Esophagus (tissue), 2 donors: ENCODE measurements around the gene PROX1. TPM values are rescaled to one million over a fixed set of nuclear protein-coding genes. Genes with fewer than 3 reads are reported as not detected.
"Not testable (repeated sequence)": the region's sequence is repeated elsewhere in the genome, so short reads cannot be mapped to it uniquely, and the experiment has no call there.

Experiments
- H3K27ac ChIP-seq, 2 donors: one replicate each; pipeline ENCODE4 v1.5.1; 2013; ENCODE audit warnings: low read depth in 2 of 2, mild to moderate bottlenecking in 2 of 2, inconsistent platforms in 1 of 2, low read length in 1 of 2, moderate library complexity in 1 of 2
- H3K27me3 ChIP-seq, 2 donors: one replicate each; pipeline ENCODE4 v1.6.1; 2013; ENCODE audit warnings: low read length in 2 of 2, control low read depth in 1 of 2, mild to moderate bottlenecking in 1 of 2; ENCODE audit not compliant: insufficient read depth in 2 of 2, control insufficient read depth in 1 of 2
- H3K36me3 ChIP-seq, 2 donors: one replicate each; pipeline ENCODE4 v1.6.1; 2013; ENCODE audit warnings: low read length in 1 of 2; ENCODE audit not compliant: control insufficient read depth in 2 of 2, insufficient read depth in 2 of 2
- H3K4me1 ChIP-seq, 2 donors: one replicate each; pipeline ENCODE4 v1.6.1; 2013; ENCODE audit warnings: low read length in 1 of 2; ENCODE audit not compliant: control insufficient read depth in 2 of 2, insufficient read depth in 2 of 2
- H3K4me3 ChIP-seq, 2 donors: one replicate each; pipeline ENCODE4 v1.5.1; 2013; ENCODE audit warnings: low read length in 2 of 2, mild to moderate bottlenecking in 2 of 2, low read depth in 1 of 2, moderate library complexity in 1 of 2
- H3K9me3 ChIP-seq, 2 donors: one replicate each; pipeline ENCODE4 v1.6.1; 2013; ENCODE audit warnings: mild to moderate bottlenecking in 2 of 2, low read depth in 1 of 2, low read length in 1 of 2, moderate library complexity in 1 of 2; ENCODE audit not compliant: control insufficient read depth in 2 of 2, insufficient read depth in 1 of 2
- WGBS, 2 donors: extraction: QIAGEN DNeasy Blood & Tissue Kit; methylation state at CpG; one replicate each; pipeline ENCODE4 v1.1.7; 2013; 5-methylcytosine and 5-hydroxymethylcytosine counted together
- polyA plus RNA-seq, 2 donors: library from polyadenylated mRNA; stranded (reverse); fragments of 200-250 nt; gene quantifications; one replicate each; pipeline ENCODE4 v1.2.3, GENCODE V29; 2013
- donor health status: healthy with polysubstance abuse.
- donor health status: Bipolar disorder and iron deficiency.

The PROX1 gene
- polyA plus RNA-seq, 2 donors, result 0.18 to 0.26 TPM

DNA sequence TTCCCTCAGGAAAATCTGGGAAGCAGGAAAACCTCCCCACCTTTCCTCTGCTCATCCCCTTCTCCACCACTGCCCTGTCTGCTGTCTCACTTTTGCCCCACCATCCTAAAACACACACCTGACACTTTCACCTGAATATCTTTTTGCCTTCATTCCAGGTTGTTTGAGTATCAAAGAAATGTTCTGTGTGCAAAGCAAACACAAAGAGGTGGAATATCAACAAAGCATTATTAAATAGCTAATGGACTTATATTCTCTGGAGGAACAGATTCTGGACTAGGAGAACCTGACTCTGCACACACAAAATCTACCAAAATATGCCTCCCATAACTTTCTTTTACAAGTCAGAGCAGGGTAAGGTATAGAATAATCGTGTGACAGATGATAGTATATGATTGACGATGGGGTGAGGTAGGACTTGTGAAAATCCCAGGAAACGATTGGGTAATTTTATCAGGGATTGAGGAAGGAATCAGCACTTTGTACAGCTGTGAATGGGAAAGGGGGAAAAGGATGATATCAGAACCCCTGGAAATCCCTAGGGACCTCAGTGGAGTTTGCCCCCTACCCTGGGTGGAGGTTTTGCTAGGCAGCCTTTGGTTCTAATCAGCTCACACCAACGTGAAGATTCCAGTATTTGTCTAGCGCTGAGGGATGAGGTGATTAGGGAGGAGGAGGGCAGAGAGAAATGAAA lies 87.7 kb downstream of the PROX1 start:
- Histone ChIP-seq H3K4me1 (no peaks in the 10 kb centered on the region), H3K4me3 (no peak overlapping the region), H3K27me3 (peaks cover 0 to 3% of the 10 kb centered on the region in 2 donors), H3K27ac (no peak overlapping the region), H3K36me3 (no peaks in the 10 kb centered on the region), H3K9me3 (no peaks in the 10 kb centered on the region)
- WGBS, 2 donors, result 43 to 49% methylated on average over 5 of the region's 5 CpGs

DNA sequence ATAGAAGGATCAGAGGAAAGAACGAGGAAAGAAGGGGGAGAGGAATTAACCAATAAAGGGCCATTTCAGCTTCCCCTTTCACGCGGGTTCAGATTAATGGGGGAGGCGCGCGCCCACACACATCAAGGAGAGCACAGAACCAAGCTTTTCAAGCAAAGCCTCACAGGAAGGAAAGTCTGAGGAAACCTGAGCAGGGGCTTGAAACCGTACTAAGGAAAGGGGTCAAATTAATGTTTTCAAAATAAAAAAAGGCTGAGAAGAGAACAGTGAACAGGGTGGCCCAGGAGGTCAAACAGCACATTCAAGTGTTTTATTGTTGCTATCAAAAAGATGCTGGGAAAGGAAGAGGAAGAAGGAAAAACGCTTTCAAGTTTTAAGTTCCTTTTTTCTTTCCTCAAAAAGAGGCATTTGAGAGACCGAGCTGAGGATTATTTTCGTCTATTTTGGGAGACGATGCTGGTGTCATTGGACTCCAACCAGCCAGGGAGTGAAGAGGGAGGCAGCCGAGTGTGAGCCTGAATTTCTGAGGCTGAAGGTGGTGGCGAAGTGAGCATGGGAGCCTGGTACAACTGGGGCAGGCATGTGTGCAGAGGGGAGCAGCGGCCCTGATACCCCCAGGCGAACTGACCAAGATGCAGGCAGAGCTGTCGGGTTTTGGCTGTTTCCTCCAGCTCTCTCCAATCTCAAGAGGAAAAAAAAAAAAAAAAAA lies 88.4 kb downstream of the PROX1 start:
- Histone ChIP-seq H3K4me1 (no peaks in the 10 kb centered on the region), H3K27ac (no peak overlapping the region), H3K27me3 (peaks cover 0 to 3% of the 10 kb centered on the region in 2 donors), H3K4me3 (no peak overlapping the region), H3K36me3 (no peaks in the 10 kb centered on the region), H3K9me3 (no peaks in the 10 kb centered on the region)
- 54 to 59% methylated on average over 16 of the region's 16 CpGs for WGBS, 2 donors

DNA sequence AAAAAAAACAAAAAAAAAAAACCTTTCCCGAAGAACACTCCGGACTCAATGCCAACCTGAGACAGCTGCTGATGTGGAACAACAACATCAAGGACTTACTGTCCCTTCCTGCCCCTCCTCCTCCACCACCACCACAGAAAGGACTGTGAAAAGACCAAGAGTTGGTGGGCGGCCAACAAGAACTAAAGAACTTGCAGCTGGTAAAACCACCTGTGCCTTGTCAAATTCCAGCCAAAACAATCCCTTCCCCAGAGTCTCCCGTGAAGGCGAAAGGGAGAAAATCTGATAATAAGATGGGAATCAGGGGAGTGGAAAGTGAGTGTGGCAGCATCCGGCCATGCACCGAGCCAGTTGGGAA lies 88.9 kb downstream of the PROX1 start:
- 65 to 69% methylated on average over 7 of the region's 7 CpGs for WGBS, 2 donors
- no peaks in the 10 kb centered on the region for H3K9me3 ChIP-seq
- peaks cover 0 to 3% of the 10 kb centered on the region in 2 donors for H3K27me3 ChIP-seq
- H3K36me3 ChIP-seq, result no peaks in the 10 kb centered on the region
- no peaks in the 10 kb centered on the region for H3K4me1 ChIP-seq
- H3K27ac ChIP-seq, result no peak overlapping the region
- no peak overlapping the region for H3K4me3 ChIP-seq

DNA sequence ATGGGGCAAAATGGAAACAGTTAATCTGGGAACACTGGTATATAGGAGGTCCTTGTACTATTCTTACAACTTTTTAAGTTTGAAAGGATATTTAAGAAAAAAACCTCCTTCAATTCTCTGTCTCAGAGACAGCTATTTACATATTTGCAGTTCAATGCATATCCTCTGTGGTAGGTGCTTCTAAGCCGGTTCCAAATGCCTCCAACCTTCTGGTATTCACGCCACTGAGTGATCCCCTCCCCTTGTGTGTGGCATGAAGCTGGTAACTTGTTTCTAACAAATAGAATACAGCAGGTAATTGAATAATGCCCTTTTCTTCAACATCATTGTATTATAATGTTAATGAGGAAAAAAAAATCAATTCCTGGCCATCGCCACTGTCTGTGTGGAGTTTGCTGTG lies 91.2 kb downstream of the PROX1 start:
- 71 to 76% methylated on average over 3 of the region's 3 CpGs for WGBS, 2 donors
- no peaks in the 10 kb centered on the region for H3K4me1 ChIP-seq
- H3K27ac ChIP-seq, result no peak overlapping the region
- H3K9me3 ChIP-seq, result no peaks in the 10 kb centered on the region
- peaks cover 0 to 3% of the 10 kb centered on the region in 2 donors for H3K27me3 ChIP-seq
- H3K36me3 ChIP-seq, result no peaks in the 10 kb centered on the region
- H3K4me3 ChIP-seq, result no peak overlapping the region

- Histone ChIP-seq H3K4me3 (no peak overlapping the region), H3K27ac (no peak overlapping the region), H3K9me3 (no peaks in the 10 kb centered on the region), H3K4me1 (no peaks in the 10 kb centered on the region), H3K36me3 (no peaks in the 10 kb centered on the region), H3K27me3 (no peaks in the 10 kb centered on the region)
- 75 to 77% methylated on average over 2 of the region's 2 CpGs for WGBS, 2 donors
Measured at GRCh38 chr1:214085325-214085724, 97.6 kb downstream of the PROX1 start.

DNA sequence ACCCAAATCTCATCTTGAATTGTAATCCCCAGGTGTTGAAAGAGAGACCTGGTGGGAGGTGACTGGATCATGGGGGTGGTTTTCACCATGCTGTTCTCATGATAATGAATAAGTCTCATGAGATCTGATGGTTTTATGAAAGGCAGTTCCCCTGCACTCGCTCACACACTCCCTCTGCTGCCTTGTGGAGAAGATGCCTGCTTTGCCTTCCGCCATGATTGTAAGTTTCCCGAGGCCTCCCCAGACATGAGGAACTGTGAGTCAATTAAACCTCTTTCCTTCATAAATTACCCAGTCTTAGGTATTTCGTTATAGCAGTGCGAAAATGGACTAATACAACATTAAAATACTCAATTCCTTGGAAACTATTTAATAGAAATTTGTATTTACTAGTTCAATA lies 99.2 kb downstream of the PROX1 start:
- Histone ChIP-seq H3K27me3 (no peaks in the 10 kb centered on the region), H3K9me3 (no peaks in the 10 kb centered on the region), H3K4me1 (no peaks in the 10 kb centered on the region), H3K4me3 (no peak overlapping the region), H3K27ac (no peak overlapping the region), H3K36me3 (no peaks in the 10 kb centered on the region)
- 92 to 93% methylated on average over 5 of the region's 5 CpGs for WGBS, 2 donors

DNA sequence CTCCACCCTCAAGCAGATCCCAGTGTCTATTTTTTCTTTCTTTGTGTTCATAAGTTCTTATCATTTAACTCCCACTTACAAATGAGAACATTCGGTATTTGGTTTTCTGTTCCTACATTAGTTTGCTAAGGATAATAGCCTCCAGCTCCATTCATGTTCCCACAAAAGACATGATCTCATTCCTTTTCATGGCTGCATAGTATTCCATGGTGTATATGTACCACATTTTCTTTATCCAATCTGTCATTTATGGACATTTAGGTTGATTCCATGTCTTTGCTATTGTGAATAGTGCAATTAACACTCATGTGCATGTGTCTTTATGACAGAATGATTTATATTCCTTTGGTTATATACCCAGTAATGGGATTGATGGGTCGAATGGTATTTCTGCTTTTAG lies 101.2 kb downstream of the PROX1 start:
- H3K27me3 ChIP-seq, H3K4me3 ChIP-seq, H3K9me3 ChIP-seq, H3K4me1 ChIP-seq, H3K27ac ChIP-seq, H3K36me3 ChIP-seq: not testable (repeated sequence)
- 81 to 83% methylated on average over 2 of the region's 2 CpGs for WGBS, 2 donors
